ENCODE measurements around the gene ANKS1B.

DNA sequence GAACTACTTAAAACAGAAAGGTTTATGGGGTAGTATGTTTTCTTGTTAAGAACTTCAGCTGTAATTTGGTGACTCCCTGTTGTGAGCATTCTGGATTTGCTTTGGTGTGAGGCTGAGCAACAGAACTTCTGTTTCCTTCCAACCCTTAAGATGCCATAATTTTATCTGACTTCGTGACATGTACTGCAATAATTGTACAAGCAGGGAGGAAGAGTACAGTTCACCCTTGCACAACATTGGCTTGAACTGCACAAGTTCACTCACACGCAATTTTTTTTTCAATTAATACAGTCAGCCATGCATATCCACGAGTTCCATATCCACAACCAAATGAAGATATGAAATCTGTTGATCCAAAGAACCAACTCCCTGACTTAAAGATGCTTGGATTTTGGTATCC lies 42.9 kb upstream of the ANKS1B start:
- TF ChIP-seq POLR2A (IDR thresholded peaks at IDR 0.05; ENCODE audit: low read length): no peak
- no peak for TF ChIP-seq GATA1 (IDR thresholded peaks at IDR 0.05; ENCODE audit: low read depth, low read length)

Measured in erythroblast (primary cell).